ENCODE measurements around the gene ARL14EP.

Gene ARL14EP

DNA sequence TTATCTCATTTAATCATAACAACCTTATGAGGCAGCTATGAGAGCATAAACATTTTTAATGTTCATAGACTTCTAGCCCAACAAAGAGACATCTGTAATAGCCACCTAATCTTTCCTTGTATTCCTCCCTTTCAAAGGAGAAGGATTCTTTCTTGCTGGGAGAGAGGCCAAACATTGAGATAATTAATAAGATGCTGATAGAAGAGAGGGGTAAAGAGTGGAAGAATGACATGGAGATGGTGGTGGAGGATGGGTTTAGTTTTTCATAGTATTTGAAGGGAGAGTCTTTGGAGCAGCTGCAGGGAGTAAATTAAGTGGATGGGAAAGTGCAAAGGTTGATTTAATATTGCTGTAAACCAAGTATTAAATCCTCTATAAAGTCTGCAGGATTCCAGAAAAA, 57.9 kb downstream of the ARL14EP start (continued):
- TF ChIP-seq, protein P1, sequence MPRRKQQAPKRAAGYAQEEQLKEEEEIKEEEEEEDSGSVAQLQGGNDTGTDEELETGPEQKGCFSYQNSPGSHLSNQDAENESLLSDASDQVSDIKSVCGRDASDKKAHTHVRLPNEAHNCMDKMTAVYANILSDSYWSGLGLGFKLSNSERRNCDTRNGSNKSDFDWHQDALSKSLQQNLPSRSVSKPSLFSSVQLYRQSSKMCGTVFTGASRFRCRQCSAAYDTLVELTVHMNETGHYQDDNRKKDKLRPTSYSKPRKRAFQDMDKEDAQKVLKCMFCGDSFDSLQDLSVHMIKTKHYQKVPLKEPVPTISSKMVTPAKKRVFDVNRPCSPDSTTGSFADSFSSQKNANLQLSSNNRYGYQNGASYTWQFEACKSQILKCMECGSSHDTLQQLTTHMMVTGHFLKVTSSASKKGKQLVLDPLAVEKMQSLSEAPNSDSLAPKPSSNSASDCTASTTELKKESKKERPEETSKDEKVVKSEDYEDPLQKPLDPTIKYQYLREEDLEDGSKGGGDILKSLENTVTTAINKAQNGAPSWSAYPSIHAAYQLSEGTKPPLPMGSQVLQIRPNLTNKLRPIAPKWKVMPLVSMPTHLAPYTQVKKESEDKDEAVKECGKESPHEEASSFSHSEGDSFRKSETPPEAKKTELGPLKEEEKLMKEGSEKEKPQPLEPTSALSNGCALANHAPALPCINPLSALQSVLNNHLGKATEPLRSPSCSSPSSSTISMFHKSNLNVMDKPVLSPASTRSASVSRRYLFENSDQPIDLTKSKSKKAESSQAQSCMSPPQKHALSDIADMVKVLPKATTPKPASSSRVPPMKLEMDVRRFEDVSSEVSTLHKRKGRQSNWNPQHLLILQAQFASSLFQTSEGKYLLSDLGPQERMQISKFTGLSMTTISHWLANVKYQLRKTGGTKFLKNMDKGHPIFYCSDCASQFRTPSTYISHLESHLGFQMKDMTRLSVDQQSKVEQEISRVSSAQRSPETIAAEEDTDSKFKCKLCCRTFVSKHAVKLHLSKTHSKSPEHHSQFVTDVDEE (CRISPR knock-in tag; IDR thresholded peaks at IDR 0.05): no peak
- TF ChIP-seq ZNF565 (CRISPR knock-in tag; conservative IDR thresholded peaks at IDR 0.05; ENCODE audit: low read depth): no peak
- TF ChIP-seq TOX (CRISPR knock-in tag; IDR thresholded peaks at IDR 0.05; ENCODE audit: borderline replicate concordance): no peak
- no peak for TF ChIP-seq ZNF70 (CRISPR knock-in tag; IDR thresholded peaks at IDR 0.05)
- no peak for TF ChIP-seq ESRRG (CRISPR knock-in tag; IDR thresholded peaks at IDR 0.05)
- no peak for TF ChIP-seq TCF4 (CRISPR knock-in tag; IDR thresholded peaks at IDR 0.05; ENCODE audit: borderline replicate concordance)
- TF ChIP-seq ZNF8 (CRISPR knock-in tag; IDR thresholded peaks at IDR 0.05): no peak
- no peak for TF ChIP-seq ZFP3 (CRISPR knock-in tag; IDR thresholded peaks at IDR 0.05)
- no peak for TF ChIP-seq RARB (CRISPR knock-in tag; IDR thresholded peaks at IDR 0.05)
- no peak for TF ChIP-seq PPARA (CRISPR knock-in tag; IDR thresholded peaks at IDR 0.05; ENCODE audit: borderline replicate concordance)
- TF ChIP-seq CSDC2 (CRISPR knock-in tag; IDR thresholded peaks at IDR 0.05): no peak

DNA sequence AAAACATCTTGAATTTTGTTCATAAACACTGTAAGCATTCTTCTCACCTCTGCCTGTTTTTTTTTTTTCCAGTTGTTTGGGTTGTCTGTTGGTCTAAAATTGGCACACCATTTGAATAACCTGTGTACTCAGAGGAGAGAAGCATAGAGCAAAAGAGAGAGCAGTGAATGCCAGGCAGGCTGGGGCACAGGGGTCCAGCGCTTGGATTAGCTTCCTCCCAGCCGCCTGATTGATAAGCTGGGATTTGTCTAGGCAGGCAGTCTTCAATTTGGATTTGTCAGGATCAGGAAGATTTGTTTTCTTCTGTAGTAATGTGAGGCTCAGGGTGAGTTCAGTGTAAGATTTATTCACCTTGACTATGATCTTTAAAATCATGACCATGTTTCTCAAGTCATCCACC, 59.0 kb downstream of the ARL14EP start:
- ATAC-seq: no peak
- TF ChIP-seq, protein P2, sequence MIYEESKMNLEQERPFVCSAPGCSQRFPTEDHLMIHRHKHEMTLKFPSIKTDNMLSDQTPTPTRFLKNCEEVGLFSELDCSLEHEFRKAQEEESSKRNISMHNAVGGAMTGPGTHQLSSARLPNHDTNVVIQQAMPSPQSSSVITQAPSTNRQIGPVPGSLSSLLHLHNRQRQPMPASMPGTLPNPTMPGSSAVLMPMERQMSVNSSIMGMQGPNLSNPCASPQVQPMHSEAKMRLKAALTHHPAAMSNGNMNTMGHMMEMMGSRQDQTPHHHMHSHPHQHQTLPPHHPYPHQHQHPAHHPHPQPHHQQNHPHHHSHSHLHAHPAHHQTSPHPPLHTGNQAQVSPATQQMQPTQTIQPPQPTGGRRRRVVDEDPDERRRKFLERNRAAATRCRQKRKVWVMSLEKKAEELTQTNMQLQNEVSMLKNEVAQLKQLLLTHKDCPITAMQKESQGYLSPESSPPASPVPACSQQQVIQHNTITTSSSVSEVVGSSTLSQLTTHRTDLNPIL (CRISPR knock-in tag; IDR thresholded peaks at IDR 0.05; ENCODE audit: low read depth): no peak
- 0 out of 2 replicates have a peak, but pooled peaks have one; percentile 6 for TF ChIP-seq ZNF70 (CRISPR knock-in tag; IDR thresholded peaks at IDR 0.05)
- no peak for TF ChIP-seq GLIS3 (CRISPR knock-in tag; IDR thresholded peaks at IDR 0.05)
- no peak for TF ChIP-seq OSR1 (CRISPR knock-in tag; IDR thresholded peaks at IDR 0.05)
- TF ChIP-seq ZC3H10 (CRISPR knock-in tag; IDR thresholded peaks at IDR 0.05): no peak
